ENCODE data around the gene PTGIR.

Gene PTGIR

DNA sequence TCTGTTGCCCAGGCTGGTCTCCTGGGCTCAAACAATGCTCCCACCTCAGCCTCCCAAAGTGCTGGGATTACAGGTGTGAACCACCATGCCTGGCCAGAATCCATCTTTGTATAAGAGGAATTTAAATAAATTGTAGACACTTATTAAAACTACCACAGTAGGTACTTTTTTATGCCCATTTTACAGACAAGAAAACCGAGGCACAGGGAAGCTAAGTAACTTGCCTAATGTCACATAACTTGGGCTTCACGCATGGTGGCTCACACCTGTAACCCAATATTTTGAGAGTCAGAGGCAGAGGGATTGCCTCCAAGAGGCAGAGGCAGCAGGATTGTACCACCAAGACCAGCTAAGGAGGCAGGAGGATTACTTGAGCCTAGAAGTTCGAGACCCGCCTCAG, 46.4 kb downstream of the PTGIR start:
- no peak overlapping the region for H3K4me3 ChIP-seq (ENCODE audit: low read depth, low read length)
- TF ChIP-seq POLR2A (IDR thresholded peaks at IDR 0.05; ENCODE audit: extremely low read depth, insufficient read length), result no peak
- TF ChIP-seq, protein P1, sequence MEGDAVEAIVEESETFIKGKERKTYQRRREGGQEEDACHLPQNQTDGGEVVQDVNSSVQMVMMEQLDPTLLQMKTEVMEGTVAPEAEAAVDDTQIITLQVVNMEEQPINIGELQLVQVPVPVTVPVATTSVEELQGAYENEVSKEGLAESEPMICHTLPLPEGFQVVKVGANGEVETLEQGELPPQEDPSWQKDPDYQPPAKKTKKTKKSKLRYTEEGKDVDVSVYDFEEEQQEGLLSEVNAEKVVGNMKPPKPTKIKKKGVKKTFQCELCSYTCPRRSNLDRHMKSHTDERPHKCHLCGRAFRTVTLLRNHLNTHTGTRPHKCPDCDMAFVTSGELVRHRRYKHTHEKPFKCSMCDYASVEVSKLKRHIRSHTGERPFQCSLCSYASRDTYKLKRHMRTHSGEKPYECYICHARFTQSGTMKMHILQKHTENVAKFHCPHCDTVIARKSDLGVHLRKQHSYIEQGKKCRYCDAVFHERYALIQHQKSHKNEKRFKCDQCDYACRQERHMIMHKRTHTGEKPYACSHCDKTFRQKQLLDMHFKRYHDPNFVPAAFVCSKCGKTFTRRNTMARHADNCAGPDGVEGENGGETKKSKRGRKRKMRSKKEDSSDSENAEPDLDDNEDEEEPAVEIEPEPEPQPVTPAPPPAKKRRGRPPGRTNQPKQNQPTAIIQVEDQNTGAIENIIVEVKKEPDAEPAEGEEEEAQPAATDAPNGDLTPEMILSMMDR (IDR thresholded peaks at IDR 0.05; ENCODE audit: low read depth, low read length), result no peak
- TF ChIP-seq, protein P2, sequence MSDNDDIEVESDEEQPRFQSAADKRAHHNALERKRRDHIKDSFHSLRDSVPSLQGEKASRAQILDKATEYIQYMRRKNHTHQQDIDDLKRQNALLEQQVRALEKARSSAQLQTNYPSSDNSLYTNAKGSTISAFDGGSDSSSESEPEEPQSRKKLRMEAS (IDR thresholded peaks at IDR 0.05; ENCODE audit: low read depth, low read length), result no peak
- TF ChIP-seq MYC (IDR thresholded peaks at IDR 0.05; ENCODE audit: low read depth, low read length), result no peak
- no peak for DNase-seq (ENCODE audit: low read depth)

DNA sequence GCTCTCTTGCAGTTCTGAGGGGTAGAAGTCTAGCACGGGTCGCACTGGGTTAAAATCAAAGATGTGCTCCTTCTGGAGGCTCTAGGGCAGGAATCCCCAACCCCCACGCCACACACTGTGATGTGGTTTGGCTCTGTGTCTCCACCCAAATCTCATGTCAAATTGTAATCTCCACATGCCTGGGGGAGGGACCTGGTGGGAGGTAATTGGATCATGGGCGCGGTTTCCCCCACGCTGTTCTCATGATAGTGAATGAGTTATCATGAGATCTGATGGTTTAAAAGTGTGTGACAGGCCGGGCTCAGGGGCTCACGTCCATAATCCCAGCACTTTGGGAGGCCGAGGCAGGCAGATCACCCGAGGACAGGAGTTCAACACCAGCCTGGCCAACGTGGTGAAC, 50.4 kb downstream of the PTGIR start:
- TF ChIP-seq MYC (IDR thresholded peaks at IDR 0.05; ENCODE audit: low read depth, low read length) (no peak), POLR2A (IDR thresholded peaks at IDR 0.05; ENCODE audit: extremely low read depth, insufficient read length) (no peak)
- TF ChIP-seq, protein P1 (IDR thresholded peaks at IDR 0.05; ENCODE audit: low read depth, low read length), result no peak
- TF ChIP-seq, protein P2 (IDR thresholded peaks at IDR 0.05; ENCODE audit: low read depth, low read length), result no peak
- no peak for DNase-seq (ENCODE audit: low read depth)
- no peak overlapping the region for H3K4me3 ChIP-seq (ENCODE audit: low read depth, low read length)

DNA sequence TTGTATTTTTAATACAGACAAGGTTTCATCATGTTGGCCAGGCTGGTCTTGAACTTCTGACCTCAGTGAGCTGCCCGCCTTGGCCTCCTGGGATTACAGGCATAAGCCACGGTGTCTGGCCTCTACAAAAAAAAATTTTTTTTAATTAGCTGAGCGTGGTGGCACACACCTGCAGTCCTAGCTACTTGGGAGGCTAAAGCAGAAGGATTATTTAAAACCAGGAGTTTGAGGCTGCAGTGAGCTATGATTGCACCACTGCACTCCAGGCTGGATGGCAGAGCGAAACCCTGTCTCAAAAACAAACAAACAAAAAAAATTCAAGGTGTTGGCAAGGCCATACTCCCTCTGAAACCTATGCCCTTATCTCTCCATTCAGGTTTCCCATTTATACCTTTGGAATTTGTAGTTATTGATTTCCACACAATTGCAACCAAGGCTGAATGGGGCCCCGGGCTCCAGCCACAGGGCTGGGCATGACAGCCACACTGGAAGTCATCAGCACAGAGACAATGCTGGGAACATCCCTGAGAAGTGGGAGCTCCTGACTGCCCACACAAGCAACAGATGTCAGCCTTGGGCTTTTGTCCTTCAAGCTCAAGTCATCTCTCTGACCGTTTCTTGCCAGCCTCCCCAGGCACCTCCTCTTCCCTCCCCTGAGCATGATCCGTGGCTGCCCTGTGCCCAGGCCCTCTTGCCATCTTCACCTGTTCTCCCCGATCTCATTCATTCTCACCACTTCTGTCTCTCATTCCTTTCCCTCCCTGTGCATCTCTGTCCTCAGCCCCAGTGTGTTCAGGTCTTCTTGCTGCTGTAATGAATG, 51.0 kb downstream of the PTGIR start:
- H3K4me3 ChIP-seq (ENCODE audit: low read depth, low read length), result no peak overlapping the region
- no peak for DNase-seq (ENCODE audit: low read depth)
- no peak for TF ChIP-seq MYC (IDR thresholded peaks at IDR 0.05; ENCODE audit: low read depth, low read length)
- TF ChIP-seq, protein P1 (IDR thresholded peaks at IDR 0.05; ENCODE audit: low read depth, low read length), result no peak
- TF ChIP-seq POLR2A (IDR thresholded peaks at IDR 0.05; ENCODE audit: extremely low read depth, insufficient read length), result no peak

DNA sequence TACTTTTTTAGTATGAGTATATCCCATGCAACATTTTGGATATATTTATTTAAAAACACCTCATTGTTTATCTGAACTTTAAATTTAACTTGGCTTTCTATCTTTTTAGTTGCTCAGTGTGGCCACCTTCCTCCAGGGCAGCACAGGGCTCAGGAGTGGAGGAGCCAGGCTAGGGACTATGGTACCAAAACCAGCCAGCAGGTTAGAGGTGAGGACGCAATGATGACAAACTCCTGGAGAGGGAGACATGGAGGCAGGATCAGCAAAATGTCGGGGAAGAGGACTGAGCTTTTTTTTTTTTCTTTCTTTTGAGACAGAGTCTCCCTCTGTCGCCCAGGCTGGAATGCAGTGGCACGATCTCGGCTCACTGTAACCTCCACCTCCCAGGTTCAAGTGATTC, 53.4 kb downstream of the PTGIR start:
- DNase-seq (ENCODE audit: low read depth), result peak; percentile 70
- TF ChIP-seq, protein P1 (IDR thresholded peaks at IDR 0.05; ENCODE audit: low read depth, low read length), result peak; percentile 61
- TF ChIP-seq, protein P2 (IDR thresholded peaks at IDR 0.05; ENCODE audit: low read depth, low read length), result no peak
- no peak overlapping the region for H3K4me3 ChIP-seq (ENCODE audit: low read depth, low read length)

Measured in NB4 (cell line).